NCI-H748 (cell line): ENCODE measurements around the gene LRRN4CL.
"Not testable (repeated sequence)": the region's sequence is repeated elsewhere in the genome, so short reads cannot be mapped to it uniquely, and the experiment has no call there.

ENCODE experiments used
- DNase-seq: peaks from one replicate; lab custom pipeline; 2025; ENCODE audit not compliant: unreplicated experiment; lab: John Stamatoyannopoulos, UW

The LRRN4CL gene

DNA sequence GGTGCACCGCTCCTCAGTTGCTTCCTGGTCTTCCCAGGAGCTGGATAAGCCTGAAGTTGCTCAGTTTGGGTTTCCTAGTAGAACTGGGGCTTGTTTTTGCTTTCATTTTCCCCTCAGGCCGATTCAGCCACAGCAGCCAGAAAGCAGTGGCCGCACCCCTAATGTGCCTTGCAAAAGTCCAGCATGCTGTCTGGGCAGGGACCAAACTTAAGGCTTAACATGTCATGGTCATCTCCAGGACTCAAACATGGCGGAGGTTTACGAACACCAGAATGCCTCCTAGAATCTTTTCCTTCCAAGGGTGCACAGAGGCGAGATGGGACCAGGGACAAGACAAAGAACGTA lies 20.6 kb upstream of the LRRN4CL start:
- DNase-seq: no peak

DNA sequence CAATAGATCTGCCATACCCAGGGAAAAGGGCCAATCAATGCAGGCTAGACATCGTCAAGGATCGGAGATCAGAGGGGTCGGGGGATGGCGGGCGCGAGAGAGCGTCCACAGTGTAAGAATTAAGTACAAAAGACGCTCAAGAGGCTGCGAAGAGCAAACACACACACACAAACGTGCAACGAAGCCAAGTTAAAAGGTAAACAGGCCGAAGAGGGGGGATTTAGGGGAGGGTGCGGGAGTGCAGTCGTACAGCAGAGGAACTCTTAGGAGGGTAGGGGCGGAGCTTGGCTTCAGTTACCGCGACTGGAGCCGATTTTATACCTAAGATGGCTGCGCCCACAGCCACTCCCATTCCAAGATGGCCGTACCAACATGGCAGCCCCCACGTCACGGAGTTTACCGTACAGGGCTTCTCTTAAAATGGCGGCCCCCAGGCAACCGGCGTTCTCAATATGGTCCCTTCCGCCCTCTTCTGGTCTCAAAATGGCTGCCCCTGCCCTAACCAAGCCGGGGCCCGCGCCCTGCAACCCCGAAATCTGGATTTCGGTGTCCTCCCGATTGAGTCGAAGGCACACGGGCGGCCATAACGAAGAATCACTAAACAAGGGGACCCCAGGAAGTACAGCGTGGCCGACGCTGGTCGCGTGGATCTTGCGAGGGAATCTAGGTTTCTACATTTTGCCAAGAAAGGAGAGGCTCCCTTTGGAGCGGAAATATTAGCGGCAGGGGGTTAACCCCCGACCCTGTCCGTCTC lies 20.1 kb upstream of the LRRN4CL start:
- peak; percentile 99 for DNase-seq

DNA sequence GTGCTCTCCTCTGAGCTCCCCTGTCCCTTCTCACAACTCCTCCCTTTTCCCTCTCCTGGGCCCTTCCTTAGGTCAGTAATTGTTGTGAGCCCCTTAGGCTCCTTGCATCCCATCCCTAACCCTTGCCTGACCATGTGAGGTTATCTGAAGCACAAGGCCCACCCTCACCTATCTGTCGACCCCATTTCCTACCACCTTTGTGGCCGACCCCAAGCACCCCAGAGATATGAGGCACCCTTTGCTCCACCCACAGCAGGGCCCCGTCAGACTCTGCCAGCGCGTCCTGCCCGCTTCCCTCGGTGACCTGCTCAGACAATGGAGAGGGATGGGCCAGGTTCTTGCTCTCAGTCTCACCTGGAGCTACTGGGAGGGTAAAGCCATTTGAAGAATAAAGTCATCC lies 19.5 kb upstream of the LRRN4CL start:
- peak; percentile 76 for DNase-seq

DNA sequence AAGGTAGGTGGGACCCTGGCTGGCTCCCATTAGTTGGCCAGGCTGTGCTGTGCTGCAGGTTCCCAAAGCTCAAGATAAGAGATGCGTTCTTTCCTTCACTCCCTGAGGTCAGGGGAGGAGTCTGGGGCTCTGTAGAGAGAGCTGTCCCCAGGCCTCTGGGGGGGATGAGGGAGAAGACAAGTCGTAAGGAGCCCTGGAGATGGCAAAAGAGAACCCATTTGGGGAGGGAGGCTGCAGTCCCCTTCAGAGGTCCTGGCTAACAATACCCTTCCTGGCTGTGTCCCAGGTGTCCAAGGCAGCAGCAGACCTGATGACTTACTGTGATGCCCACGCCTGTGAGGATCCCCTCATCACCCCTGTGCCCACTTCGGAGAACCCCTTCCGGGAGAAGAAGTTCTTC lies 19.1 kb upstream of the LRRN4CL start:
- no peak for DNase-seq

DNA sequence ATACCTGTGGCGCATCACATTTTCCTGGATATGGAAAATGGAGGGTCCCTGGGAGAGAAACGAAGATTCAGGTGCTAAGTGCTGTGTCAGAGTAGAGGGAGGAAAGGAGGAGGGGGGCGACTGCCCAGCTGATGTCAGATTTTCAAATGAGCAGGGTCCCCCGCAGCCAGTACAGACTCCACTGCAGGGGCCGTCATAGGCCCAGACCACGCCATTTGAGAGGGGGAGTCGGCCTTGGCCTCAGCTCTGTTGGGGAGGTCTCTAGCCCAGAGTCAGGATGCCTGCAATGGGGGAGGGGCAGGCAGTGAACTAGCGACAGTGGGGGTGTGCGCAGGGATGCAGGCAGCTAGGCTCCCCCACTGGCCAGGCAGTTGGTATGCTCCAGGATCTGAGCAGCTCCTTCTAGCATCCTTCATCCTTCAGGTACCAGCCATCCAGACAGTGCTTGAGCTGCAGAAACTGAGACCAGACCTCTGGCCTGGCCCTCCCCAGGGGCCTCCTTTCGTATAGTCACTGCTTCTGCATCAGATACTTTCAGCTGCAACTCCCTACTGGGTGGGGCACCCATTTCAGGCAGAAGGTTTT lies 18.0 kb upstream of the LRRN4CL start, which contains the start of the genes BSCL2 and GNG3:
Gene BSCL2 (minus strand): TSS at position 148 of the 585 bp plus-strand sequence. CDS start 229 bp downstream, outside the sequence.
Gene GNG3 (plus strand): TSS at position 400 of the 585 bp plus-strand sequence. CDS start 620 bp downstream, outside the sequence.
- no peak for DNase-seq

DNA sequence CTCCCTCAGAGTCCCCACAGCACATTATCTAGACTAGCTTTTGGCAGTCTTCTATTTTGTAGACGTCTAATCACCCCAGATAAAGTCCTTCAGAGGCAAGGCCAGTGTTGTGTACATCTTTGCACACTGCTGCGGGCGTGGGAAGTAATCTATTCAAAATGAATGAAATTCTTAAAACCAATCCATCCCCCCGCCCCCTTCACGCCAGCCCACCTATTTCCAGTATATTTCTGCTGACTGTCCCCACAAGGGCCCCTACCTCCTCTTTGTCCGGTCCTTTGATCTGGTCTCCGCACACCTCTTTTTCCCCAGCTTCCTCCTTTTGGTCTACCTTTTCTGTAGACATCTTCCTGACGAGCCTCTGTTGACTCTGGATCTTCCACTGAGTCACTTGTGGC lies 17.5 kb upstream of the LRRN4CL start:
- no peak for DNase-seq

DNA sequence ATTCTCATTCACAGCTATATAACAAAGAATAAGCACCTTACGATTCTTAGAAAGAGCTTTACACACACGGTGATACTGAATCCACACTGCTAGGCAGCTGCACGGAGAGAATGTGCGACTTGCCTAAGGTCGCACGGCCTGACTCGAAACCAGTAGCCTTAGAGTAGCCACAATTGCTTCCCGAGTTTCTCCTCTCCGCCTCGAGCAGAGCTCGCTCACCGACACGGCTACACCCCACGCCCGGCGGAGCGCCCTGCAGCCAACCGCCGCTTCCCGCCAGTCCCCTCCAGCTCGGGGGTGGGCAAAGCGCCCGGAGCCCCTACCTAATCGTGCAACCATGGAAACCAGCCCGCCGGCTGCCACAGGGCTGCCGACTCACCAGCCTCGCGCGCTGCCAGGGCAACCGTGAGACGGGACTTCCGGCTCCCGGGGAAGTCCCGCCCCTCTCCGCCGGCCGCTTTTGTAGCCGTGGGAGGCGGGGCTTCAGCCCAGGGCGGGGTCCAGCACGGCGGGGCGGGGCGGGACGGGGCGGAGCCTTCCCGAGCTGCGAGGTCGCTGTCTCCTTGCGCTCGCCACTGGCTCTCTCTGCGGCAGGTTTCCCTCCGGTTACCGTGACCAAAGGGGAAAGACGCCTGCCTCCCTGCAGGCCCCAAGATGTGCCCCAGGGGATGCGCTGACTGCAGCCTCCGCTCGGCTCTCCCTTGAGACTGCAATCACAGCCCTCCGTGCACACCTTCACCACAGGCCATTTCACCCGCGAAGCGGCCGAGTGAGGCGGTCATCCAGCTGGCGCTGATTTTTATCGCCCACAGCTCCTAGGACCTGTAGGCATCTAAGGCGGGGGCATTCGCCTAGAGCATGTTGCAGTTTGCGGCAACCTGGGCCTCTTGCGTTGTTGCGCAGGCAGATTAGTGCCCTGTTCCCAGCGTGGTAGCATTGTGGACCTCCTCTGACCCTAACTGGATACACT lies 16.8 kb upstream of the LRRN4CL start:
- DNase-seq: peak; percentile 99

DNA sequence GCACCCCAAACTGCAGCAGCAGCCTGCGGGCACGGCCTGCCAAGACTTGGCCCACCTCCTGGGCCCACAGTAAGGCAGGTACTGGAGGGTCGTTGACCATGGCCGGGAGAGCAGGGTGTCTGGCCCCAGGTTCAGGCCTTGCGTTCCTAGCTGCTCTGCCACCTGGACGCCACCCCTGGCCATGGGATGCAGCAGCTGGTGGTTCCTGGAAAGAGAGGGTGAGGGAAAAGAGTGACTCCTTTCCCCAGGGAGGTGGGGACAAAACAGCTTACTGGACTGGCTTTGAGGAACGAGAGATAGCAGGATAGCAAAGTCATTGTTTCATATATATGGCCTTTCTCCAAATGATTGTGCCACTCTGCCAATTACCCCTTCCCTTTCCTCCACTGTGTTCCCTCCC lies 16.1 kb upstream of the LRRN4CL start:
- DNase-seq: peak; percentile 59

DNA sequence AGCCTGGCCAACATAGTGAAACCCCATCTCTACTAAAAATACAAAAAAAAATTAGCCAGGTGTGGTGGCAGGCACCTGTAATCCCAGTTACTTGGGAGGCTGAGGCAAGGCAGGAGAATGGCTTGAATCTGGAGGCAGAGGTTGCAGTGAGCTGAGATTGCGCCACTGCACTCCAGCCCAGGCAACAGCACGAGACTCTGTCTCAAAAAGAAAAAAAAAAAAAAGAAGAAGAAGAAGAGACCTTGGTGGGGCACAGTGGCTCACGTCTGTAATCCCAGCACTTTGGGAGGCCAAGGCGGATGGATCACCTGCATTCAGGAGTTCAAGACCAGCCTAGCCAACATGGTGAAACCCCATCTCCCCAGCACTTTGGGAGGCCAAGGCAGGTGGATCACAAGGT lies 14.6 kb upstream of the LRRN4CL start:
- not testable (repeated sequence) for DNase-seq

DNA sequence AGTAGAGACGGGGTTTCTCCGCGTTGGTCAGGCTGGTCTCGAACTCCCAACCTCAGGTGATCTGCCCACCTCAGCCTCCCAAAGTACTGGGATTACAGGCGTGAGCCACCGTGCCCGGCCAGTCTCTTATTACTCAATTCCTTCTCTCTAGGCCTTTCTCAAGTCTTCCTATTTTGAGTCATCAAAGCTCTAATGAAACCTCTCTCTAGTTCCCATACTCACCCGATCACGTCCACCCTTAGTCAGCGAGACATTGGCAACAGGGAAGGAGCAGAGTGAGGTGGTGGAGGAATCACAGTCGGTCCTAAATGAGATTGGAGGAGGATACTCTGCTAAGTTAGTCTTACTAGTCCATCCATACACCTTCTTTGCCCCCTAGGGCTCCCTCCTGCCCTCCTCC lies 12.9 kb upstream of the LRRN4CL start:
- DNase-seq: no peak

DNA sequence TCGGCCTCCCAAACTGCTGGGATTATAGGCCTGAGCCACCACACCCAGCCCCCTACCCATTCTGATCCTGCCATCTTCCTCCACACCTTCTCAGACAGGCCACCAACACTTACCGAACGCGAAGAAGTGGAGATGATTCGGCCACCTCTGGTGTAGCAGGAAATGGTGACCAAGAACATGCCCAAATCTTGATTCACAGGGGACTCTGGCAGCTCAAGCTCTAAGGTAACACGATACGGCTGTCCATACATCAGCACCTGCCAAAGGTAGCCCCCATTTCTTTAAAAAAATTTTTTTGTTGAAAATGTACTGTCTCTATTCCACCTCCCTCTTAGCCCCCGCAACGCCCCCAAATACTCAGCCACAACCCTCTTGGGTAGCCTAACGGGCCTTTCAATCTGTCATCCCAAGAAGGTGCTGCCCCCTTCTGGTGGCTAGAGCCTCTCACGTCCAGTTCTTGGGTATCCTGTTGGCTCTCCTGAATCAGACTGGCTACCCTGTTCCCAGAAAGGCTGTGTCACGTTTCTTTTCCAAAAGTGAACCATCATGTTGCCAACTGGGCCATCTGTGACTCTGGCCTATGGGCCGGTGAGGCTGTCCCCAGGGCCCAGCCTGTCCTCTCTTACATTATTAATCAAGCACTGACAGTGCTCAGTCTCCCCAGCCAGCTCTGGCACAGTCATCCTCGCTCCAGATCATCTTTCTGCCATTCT lies 5.3 kb upstream of the LRRN4CL start:
- DNase-seq: peak; percentile 70

DNA sequence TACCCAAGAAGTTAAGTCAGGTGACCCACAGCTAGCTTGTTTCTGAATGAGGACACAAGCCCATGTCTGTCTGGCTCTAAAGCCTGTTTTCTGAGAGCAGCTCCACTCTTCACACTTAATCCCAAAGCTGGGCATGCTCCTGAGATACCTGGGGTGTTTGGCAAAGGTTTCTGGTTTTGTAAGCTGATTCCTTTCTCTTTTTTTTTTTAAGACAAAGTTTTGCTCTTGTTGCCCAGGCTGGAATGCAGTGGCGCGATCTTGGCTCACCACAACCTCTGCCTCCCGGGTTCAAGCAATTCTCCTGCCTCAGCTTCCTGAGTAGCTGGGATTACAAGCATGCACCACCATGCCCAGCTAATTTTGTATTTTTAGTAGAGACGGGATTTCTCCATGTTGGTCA lies 4.3 kb upstream of the LRRN4CL start:
- DNase-seq: not testable (repeated sequence)

DNA sequence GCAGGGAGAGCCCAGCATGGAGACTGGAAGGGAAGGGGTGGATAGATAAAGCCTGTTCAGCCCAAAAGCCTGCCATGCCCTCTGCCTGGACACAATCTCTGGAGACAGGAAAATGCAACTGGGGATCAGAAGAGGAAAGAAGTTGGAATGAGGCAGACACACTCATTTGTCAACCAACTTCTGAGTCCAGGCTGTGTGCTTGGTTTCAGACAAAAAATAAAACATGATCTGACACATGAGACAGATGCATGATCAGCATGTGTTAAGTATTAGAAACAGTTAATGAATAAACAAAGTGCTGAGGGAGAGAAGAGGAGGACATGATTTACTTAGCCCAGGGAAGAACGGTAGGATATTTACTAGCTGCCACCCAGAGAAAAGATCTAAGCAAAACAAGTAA lies 839 bp downstream of the LRRN4CL start:
- DNase-seq: no peak

DNA sequence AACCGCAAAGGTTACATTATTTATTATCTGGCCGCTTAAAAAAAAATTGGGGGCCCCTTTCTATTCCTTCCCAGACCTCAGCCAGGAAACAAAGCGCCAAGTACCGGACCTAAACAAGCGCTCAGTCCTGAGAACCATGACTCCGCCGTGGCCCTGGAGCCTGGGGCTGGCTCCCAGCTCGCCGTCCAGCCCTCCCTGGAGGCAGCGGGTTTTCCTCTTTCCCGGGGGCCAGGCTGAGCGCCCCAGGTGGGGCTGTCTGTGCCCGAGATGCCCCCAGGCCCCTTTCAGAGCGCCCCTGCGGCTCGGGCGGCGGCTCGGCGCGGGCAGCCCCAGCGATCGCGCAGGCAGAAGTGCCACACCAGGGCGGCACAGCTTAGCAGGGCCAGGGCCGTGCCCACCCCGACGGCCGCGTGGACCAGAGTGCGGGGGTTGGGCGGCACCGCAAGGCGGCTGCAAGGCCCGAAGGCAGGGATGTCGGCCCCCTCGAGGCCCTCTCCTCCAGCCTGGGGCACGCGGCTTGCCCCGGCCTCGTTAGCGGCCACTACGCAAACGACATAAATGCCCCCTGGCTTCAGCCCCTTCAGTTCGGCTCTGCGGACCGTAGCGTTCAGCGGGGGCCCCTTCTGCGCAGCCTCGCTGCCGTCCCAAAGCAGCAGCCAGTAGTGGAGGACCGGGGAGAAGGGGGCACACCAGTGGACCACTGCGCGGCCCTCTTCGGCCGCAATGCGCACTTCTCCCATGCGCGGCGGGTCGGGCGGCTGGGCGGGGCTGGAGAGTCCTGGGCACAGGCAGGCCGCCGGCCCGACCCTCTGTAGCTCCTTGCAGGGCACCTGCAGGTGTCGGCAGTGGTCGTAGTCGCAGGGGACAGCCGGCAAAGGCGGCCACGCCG lies 1.6 kb downstream of the LRRN4CL start:
- DNase-seq: no peak

DNA sequence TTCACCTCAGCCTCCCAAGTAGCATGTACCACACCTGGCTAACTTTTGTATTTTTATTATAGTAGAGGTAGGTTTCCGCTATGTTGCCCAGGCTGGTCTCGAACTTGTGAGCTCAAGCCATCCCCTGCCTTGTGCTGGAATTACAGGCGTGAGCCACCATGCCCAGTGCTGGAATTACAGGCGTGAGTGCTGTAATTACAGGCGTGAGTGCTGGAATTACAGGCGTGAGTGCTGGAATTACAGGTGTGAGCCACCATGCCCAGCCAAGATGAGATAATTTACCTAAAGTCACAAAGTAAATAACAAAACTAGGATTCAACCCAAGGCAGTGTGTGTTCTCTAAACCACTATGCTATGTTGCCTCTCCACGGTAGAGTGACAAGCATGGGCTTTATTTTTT lies 6.8 kb downstream of the LRRN4CL start:
- DNase-seq: no peak

DNA sequence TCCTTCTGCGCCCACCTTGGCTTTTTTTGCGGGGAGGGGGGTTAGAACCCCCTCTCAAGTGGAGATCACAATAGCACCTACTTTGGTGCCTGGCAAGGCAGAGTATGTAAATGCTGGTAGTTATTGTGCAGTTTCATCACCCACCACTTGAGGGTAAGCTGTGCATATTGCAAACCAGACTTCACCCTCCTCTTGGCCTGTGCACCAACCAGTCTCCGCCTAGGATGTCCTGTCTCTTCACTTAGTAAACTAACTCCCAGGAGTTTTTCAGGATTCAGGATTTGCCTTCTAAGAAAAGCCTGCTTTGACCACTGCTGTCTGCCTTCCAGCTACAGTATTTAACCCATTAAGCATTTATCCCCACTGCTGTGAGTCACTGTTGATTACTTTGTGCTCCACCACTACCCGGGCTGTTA lies 8.5 kb downstream of the LRRN4CL start:
- peak; percentile 31 for DNase-seq

DNA sequence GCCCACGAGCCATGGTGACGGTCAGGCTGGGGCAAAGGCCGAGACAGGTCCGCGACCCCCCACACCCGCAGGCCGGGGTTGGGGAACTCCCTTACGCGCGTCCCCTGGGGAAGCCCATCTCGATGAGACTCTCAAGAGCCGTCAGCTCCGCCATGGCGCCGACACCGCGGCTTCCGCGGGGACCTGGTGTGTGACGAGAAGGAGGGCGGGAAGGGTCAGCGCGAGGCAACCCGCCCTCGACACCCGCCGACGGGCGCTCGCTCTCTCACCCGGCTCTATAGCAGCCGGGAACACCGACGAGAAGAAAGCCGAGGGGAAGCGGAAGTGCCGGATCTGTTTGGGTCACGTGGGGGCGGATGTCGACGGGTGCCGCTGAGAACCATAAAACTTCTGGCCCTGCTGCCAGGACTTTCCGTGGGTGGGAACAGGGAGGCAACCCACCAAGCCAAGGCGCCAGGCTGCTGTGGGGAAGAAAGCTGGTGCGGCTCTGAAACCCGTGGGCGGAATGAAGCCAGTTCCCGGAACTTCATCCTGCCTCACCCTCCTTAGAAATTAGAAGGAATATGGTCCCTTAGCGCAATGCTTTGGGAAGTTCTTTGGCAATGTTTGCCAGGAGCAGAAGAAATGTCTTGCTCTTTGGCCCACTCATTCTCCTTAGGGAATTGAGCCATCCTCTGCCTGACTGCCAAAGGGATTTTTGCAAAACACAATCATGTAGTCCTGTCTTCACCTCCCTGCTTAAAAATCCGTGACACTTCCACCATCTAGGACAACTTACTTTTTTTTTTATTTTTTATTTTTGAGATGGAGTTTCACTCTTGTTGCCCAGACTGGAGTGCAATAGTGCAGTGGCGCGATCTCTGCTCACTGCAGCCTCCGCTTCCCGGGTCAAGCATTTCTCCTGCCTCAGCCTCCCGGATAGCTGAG lies 10.3 kb downstream of the LRRN4CL start, which contains the start of gene UBXN1:
Gene UBXN1 (minus strand): TSS at position 304 of the 927 bp plus-strand sequence. CDS start 150 bp downstream, at position 154.
- DNase-seq: peak; percentile 90

DNA sequence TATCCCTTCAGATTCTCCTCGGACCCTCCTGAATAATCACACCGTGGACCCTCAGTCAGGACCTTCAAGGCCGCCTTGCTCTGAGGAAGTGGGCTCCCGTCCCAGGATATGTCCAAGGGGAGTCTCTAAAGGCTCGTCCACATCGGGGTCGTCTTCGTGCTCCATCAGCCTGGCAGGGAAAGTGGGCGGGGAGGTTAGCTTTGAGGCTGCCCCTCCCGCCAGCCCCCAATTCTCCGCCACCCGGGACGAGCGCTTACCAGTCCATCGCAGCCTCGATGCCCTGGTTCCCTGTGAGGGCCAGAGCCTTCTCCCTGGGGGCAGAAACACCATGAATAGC lies 10.9 kb downstream of the LRRN4CL start:
- no peak for DNase-seq

DNA sequence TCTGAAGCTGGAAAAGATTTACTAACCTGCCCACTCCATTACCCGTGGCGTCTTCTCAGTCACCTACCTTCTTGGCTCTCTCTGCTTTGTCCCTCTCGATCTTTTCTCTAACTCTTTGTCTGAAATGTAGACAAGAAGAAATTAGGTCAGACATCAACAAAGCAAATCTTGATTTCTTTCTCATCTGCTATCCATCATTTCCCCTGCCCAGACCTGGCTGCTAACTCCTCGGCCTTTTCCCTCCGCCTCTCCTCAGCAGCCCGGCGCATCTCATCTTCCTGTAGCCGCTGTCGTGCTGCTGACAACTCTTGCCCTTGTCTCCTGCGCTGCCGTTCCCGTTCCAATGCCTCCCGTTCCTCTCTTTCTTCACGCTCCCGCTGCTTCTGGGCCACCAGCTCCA lies 11.6 kb downstream of the LRRN4CL start:
- no peak for DNase-seq
